Activated CD4-positive, alpha-beta T cell treated with anti-CD3 and anti-CD28 coated beads, Interleukin-2, Interleukin-4, amounts not matched to agents 100 ng/mL and 50 ng/mL, durations not matched to agents 16 hours and 8 hours (primary cell): ENCODE data around the gene CABLES1.

Experiments used
- DNase-seq: peaks from one replicate; pipeline ENCODE4 v3.0.0-alpha.2; 2020; ENCODE audit warnings: low spot score

CABLES1 gene

GRCh38 chr18:23301972-23302371 is 166.7 kb downstream of the CABLES1 start:
- DNase-seq = no peak

DNA sequence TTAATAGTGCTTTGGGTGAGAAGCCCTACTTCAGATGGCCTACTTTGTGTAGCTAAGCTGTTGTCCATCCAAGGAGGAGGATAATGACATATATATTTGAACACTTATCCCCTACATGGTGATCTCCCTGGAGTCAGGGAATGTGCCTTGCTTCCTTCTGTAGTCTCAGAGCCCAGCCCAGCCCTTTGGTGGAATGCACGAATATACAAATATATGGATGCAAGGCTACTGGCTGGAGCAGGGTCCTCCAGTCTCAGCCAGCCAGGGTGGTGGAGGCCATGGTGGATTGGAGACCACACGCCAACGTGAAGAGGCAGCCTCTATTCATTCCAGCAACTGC is 167.2 kb downstream of the CABLES1 start:
- DNase-seq = no peak

GRCh38 chr18:23302851-23303527 is 167.7 kb downstream of the CABLES1 start:
- DNase-seq = peak; percentile 22

DNA sequence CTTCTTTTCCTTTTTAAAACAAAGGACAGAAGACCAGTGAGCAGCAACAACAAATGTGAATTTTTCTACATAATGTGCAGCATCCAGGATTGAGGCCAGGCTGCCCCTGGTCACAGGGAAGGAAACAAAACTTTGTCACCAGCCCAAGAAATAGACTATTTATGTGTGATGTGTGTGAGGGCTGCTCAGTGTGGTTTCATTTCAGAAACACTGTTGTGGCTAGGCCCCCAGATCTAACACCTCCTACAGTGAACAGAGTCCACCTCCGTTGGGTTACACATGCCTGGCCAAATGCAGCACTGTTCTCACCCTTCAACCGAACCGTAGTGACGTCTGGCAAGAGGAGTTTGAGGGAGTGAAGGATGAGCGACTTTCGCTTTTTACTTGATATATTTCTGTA is 171.5 kb downstream of the CABLES1 start:
- DNase-seq = no peak

DNA sequence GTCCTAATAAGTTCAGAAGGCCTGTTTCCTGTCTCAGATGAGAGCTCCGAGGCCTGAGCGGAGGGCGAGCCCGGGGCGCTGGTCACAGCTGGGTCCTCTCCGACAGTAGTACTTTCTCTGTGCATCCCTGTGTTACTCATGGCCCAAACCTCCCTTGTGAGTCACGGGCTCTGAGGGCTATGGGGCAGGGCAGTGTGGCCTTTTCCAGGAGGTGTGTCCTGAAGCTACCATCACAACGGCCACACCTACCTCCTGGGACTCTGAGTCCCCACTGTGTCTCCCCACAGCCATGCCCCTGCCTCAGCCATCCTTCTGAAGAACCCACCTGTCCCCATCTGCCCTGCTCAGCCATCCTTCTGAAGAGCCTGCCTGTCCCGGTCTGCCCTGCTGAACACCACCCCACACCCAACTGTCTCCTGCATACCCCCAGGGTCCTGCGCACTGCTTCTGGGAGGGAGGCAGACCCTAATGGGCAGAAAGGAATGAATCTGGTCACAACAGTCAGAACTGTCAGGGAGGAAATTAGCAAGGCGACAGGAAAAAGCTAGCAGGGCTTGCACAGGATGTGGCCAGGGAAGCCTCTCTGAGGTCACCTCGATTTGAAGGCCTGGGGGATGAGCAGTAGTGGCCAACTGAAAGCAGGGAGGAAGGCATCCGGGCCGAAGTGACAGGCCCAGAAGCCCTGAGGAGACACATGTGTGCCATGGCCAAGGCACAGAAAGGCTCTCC is 172.4 kb downstream of the CABLES1 start:
- DNase-seq = peak; percentile 66
